Mesothelial cell of epicardium (in vitro differentiated cells): ENCODE measurements around the gene C1QTNF2. TPM values are rescaled to one million over a fixed set of nuclear protein-coding genes. Genes with fewer than 3 reads are reported as not detected.

Experiments
- DNase-seq, 2 experiments: peaks; one replicate each; pipeline ENCODE4 v3.0.0; 2021; ENCODE audit warnings: low spot score in 2 of 2; ENCODE audit not compliant: unreplicated experiment in 2 of 2
- H3K27ac Mint-ChIP-seq: 2 replicates; pipeline ENCODE4 v1.8.0; 2021; ENCODE audit warnings: mixed read lengths
- H3K27me3 Mint-ChIP-seq: 2 replicates; pipeline ENCODE4 v1.8.0; 2021; ENCODE audit warnings: low read depth, mixed read lengths
- H3K36me3 Mint-ChIP-seq: 2 replicates; pipeline ENCODE4 v1.8.0; 2021; ENCODE audit warnings: mixed read lengths
- H3K4me1 Mint-ChIP-seq: 2 replicates; pipeline ENCODE4 v1.8.0; 2021; ENCODE audit warnings: mixed read lengths
- H3K4me3 Mint-ChIP-seq: 2 replicates; pipeline ENCODE4 v1.8.0; 2021; ENCODE audit warnings: mild to moderate bottlenecking, moderate library complexity, mixed read lengths
- H3K9me3 Mint-ChIP-seq: 2 replicates; pipeline ENCODE4 v1.8.0; 2021; ENCODE audit warnings: mixed read lengths
- CTCF ChIP-seq: fragments of 200-600 bp; sonication (generic); IDR thresholded peaks from one replicate; pipeline ENCODE4 v1.5.0; 2021; ENCODE audit warnings: antibody characterized with exemption; ENCODE audit not compliant: unreplicated experiment
- total RNA-seq: library from RNA; stranded (reverse); gene quantifications from 3 replicates; pipeline ENCODE4 v1.2.1, GENCODE V29; 2021

C1QTNF2 gene
- total RNA-seq, 1 donor from 2014 or later = 1.3 TPM

GRCh38 chr5:160387445-160387844 lies 17.0 kb upstream of the C1QTNF2 start:
- Mint-ChIP-seq H3K4me3 (no peak overlapping the region), H3K9me3 (peaks cover 39% of the 10 kb centered on the region), H3K4me1 (no peaks in the 10 kb centered on the region), H3K27ac (no peak overlapping the region), H3K27me3 (no peaks in the 10 kb centered on the region), H3K36me3 (peaks cover 18% of the 10 kb centered on the region)
- DNase-seq = no peak
- no peak for TF ChIP-seq CTCF

GRCh38 chr5:160385496-160385895 lies 15.1 kb upstream of the C1QTNF2 start:
- H3K9me3 Mint-ChIP-seq = peaks cover 39% of the 10 kb centered on the region

GRCh38 chr5:160384681-160385080 lies 14.3 kb upstream of the C1QTNF2 start:
- no peak for DNase-seq
- Mint-ChIP-seq H3K4me3 (no peak overlapping the region), H3K9me3 (peaks cover 39% of the 10 kb centered on the region), H3K27me3 (peaks cover under 1% of the 10 kb centered on the region), H3K4me1 (no peaks in the 10 kb centered on the region), H3K36me3 (peaks cover 15% of the 10 kb centered on the region), H3K27ac (no peak overlapping the region)
- no peak for TF ChIP-seq CTCF

More at GRCh38 chr5:160385496-160385895, 15.1 kb upstream of the C1QTNF2 start:
- Mint-ChIP-seq H3K36me3 (peaks cover 15% of the 10 kb centered on the region), H3K4me1 (no peaks in the 10 kb centered on the region), H3K27ac (no peak overlapping the region), H3K4me3 (no peak overlapping the region), H3K27me3 (no peaks in the 10 kb centered on the region)
- DNase-seq = no peak
- TF ChIP-seq CTCF = no peak

- no peak for DNase-seq
- TF ChIP-seq CTCF = no peak
- Mint-ChIP-seq H3K4me3 (no peak overlapping the region), H3K9me3 (peaks cover 20% of the 10 kb centered on the region), H3K36me3 (no peaks in the 10 kb centered on the region), H3K4me1 (no peaks in the 10 kb centered on the region), H3K27me3 (peaks cover 4% of the 10 kb centered on the region), H3K27ac (no peak overlapping the region)
These were observed 11.9 kb upstream of the C1QTNF2 start for GRCh38 chr5:160382346-160382745.

- no peak for TF ChIP-seq CTCF
- H3K9me3 Mint-ChIP-seq = peaks cover 9% of the 10 kb centered on the region
- H3K4me3 Mint-ChIP-seq = no peak overlapping the region
- no peak overlapping the region for H3K27ac Mint-ChIP-seq
- no peak for DNase-seq
- no peaks in the 10 kb centered on the region for H3K4me1 Mint-ChIP-seq
- H3K27me3 Mint-ChIP-seq = peaks cover 18% of the 10 kb centered on the region
- H3K36me3 Mint-ChIP-seq = no peaks in the 10 kb centered on the region
These were observed 9.6 kb upstream of the C1QTNF2 start for GRCh38 chr5:160380041-160380440.

- Mint-ChIP-seq H3K36me3 (no peaks in the 10 kb centered on the region), H3K4me1 (no peaks in the 10 kb centered on the region), H3K9me3 (peaks cover 5% of the 10 kb centered on the region), H3K4me3 (no peak overlapping the region), H3K27ac (no peak overlapping the region), H3K27me3 (peaks cover 24% of the 10 kb centered on the region)
- no peak for DNase-seq
- TF ChIP-seq CTCF = no peak
These were observed 9.1 kb upstream of the C1QTNF2 start for GRCh38 chr5:160379511-160379910.
